HuH-7 (cell line): ENCODE data around the gene KLHL26.

Source experiments
- DNase-seq: peaks from one replicate; pipeline ENCODE4 v3.0.0; 2011; ENCODE audit warnings: low spot score

The KLHL26 gene

GRCh38 chr19:18648973-18649315, 12.1 kb downstream of the KLHL26 start:
- no peak for DNase-seq

- DNase-seq: no peak
Observed at GRCh38 chr19:18649371-18650020, 12.7 kb downstream of the KLHL26 start.

GRCh38 chr19:18650021-18650390, 13.2 kb downstream of the KLHL26 start:
- no peak for DNase-seq

- DNase-seq: no peak
Observed at GRCh38 chr19:18650468-18651041, 13.7 kb downstream of the KLHL26 start.

GRCh38 chr19:18651300-18651699, 14.5 kb downstream of the KLHL26 start:
- no peak for DNase-seq

- DNase-seq: no peak
Observed at GRCh38 chr19:18651733-18652132, 14.9 kb downstream of the KLHL26 start.

GRCh38 chr19:18653853-18654252, 17.0 kb downstream of the KLHL26 start:
- no peak for DNase-seq

- no peak for DNase-seq
Observed at GRCh38 chr19:18654469-18654868, 17.6 kb downstream of the KLHL26 start.

GRCh38 chr19:18655173-18655844, 18.5 kb downstream of the KLHL26 start:
- no peak for DNase-seq

GRCh38 chr19:18656337-18657086, 19.7 kb downstream of the KLHL26 start:
- DNase-seq: no peak

- no peak for DNase-seq
Observed at GRCh38 chr19:18657590-18658365, 20.9 kb downstream of the KLHL26 start.

GRCh38 chr19:18658366-18658855, 21.6 kb downstream of the KLHL26 start:
- DNase-seq: no peak

GRCh38 chr19:18659281-18660050, 22.6 kb downstream of the KLHL26 start:
- no peak for DNase-seq

- DNase-seq: no peak
Observed at GRCh38 chr19:18660051-18660910, 23.5 kb downstream of the KLHL26 start.

- no peak for DNase-seq
Observed at GRCh38 chr19:18660939-18661670, 24.3 kb downstream of the KLHL26 start.

GRCh38 chr19:18662972-18663732, 26.3 kb downstream of the KLHL26 start:
- no peak for DNase-seq

GRCh38 chr19:18663940-18664530, 27.2 kb downstream of the KLHL26 start:
- no peak for DNase-seq

- no peak for DNase-seq
Observed at GRCh38 chr19:18665771-18666202, 29.0 kb downstream of the KLHL26 start.
